ENCODE measurements around the gene METTL1.
"Not testable (repeated sequence)": the region's sequence is repeated elsewhere in the genome, so short reads cannot be mapped to it uniquely, and the experiment has no call there.

The METTL1 gene

DNA sequence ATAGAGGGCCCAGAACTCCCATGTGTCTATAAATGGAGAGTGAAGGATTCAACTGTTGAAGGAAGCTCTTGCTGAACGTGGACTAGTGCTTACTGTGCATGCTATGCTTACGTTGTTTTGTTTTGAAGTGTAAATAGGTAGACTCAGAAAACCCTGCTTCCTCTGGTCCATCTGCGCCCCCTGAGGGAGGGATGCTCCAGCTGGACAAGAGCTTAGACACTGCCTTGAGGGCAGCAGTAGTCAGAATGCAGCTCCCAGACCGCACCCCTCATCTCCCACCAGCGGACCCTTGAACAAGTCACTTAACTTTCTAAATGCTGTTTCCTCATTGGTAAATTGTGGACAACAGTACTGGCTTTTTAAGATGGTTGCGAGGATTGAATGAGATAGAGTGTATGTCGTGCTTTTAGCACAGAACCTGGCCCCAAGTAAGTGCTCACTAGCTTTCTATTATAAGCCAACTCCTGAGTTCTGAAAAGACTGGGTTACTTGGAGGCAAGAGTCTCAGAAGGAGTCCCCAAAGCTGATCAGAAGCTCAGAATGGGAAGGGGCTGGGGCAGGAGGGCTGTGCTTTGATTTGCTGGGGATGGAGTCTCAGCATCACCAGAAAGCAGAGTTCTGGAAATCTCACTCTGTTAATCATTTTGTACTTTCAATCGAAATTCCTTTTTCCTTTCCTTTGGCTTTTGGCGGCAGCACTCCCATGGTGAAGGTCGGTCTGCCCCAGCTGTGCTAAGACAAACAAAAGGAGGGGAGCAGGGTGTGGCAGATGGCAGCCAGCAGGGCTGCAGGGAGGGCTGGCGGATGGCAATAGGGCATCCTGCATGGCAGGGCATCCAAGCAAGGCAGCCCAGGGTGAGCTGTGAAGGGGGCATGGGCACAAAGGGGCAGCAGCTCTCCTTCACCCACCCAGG lies 48.9 kb downstream of the METTL1 start:
- DNase-seq (ENCODE audit: low read depth): no peak

DNA sequence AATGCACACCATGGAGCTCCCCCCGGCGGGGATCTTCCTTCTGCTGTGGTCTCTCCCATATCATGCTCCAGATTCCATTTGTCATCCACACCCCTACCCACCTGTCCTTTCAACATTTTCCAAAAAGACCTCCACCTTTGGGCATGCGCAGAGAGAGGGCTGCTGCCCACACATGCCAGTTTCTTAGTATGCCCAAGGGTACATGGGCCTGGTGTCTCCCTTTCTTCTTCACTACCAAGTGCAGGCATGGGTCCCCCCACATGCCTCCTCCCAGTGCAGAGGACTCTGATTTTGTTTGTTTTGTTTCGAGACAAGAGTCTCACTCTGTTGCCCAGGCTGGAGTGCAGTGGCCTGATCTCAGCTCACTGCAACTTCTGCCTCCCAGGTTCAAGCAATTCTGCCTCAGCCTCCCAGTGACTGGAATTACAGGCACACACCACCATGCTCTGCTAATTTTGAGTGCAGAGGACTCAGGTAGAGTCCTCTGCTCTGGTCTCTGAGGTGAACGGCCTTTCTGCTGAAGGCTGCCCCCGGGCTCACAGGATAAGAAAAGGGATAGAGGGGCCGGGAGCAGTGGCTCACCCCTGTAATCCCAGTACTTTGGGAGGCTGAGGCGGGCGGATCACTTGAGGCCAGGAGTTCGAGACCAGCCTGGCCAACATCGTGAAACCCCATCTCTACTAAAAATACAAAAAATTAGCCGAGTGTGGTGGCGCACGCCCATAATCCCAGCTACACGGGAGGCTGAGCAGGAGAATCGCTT lies 49.9 kb downstream of the METTL1 start:
- DNase-seq (ENCODE audit: low read depth): not testable (repeated sequence)

DNA sequence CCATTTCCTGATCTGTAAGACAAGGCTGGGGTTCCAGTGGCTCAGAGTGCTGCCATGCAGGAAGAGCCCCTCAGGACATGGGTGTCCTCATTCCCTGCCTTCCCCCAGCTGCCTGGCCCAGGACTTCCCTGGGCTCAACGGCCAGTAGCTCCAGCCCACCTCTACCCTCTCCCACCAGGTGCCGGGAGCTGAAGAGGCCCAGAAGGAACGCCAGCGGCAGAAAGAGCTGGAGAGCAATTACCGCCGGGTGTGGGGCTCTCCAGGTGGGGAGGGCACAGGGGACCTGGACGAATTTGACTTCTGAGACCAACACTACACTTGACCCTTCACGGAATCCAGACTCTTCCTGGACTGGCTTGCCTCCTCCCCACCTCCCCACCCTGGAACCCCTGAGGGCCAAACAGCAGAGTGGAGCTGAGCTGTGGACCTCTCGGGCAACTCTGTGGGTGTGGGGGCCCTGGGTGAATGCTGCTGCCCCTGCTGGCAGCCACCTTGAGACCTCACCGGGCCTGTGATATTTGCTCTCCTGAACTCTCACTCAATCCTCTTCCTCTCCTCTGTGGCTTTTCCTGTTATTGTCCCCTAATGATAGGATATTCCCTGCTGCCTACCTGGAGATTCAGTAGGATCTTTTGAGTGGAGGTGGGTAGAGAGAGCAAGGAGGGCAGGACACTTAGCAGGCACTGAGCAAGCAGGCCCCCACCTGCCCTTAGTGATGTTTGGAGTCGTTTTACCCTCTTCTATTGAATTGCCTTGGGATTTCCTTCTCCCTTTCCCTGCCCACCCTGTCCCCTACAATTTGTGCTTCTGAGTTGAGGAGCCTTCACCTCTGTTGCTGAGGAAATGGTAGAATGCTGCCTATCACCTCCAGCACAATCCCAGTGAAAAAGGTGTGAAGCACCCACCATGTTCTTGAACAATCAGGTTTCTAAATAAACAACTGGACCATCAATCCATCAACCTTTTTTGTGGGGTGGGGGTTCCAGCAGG lies 51.0 kb downstream of the METTL1 start:
- DNase-seq (ENCODE audit: low read depth): no peak

DNA sequence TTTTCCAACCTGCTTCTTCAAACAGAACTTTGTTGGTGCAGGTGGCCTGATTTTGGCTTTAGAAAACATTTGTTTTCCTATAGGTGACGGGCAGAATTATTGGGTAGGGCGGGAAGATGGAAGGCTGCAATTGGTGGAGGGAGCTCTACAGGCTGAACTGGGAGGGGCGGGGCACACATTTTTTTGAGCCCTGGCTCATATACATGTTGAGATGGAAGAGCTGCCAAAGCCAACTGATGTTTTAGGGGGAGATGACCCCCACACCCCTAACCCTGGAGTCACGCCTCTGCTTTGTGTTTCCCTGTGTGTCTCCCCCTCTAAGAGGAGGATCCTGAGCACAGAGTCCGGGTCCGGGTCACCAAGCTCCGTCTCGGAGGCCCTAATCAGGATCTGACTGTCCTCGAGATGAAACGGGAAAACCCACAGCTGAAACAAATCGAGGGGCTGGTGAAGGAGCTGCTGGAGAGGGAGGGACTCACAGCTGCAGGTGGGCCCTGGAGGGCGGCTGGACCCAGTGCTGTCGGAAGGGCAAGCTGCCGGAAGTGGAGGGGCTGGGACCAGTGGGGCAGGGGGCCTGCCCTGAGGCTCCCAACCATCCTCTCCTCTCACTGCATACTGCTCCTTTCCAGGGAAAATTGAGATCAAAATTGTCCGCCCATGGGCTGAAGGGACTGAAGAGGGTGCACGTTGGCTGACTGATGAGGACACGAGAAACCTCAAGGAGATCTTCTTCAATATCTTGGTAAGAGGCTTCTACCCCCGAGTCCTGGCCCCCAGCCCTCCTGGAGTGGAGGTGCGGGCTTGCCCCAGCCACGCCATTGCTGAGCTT lies 51.9 kb downstream of the METTL1 start:
- DNase-seq (ENCODE audit: low read depth): no peak

DNA sequence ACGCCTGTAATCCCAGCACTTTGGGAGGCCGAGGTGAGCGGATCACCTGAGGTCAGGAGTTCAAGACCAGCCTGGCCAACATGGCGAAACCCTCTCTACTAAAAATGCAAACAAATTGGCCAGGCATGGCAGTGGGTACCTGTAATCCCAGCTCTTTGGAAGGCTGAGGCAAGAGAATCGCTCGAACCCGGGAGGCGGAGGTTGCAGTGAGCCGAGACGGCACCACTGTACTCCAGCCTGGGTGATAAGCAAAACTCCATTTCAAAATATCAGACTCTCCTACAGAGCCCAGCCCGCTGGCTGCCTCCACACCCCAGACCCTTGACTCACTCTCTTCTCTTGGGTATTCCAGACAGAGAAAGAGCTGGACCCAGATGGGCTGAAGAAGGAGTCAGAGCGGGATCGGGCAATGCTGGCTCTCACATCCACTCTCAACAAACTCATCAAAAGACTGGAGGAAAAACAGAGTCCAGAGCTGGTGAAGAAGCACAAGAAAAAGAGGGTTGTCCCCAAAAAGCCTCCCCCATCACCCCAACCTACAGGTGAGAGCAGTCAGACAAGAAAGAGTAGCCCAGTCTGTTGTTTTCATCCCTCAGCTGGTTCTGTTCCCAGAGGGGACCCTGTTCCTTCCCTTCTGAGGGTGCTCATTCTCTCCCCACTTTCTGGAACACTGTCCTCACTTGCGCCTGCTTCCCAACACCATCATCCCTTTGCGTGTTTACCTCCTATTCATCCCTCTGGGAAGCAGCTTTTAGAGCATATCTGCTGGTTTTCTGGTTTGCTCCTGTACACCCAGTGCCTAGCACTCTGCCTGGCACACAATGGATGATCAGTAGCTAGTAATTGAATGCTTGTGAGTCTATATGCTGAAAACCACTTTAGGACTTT lies 53.0 kb downstream of the METTL1 start:
- DNase-seq (ENCODE audit: low read depth): no peak

Data from T-helper 22 cell (primary cell).